ENCODE data around the gene SENP1.

DNA sequence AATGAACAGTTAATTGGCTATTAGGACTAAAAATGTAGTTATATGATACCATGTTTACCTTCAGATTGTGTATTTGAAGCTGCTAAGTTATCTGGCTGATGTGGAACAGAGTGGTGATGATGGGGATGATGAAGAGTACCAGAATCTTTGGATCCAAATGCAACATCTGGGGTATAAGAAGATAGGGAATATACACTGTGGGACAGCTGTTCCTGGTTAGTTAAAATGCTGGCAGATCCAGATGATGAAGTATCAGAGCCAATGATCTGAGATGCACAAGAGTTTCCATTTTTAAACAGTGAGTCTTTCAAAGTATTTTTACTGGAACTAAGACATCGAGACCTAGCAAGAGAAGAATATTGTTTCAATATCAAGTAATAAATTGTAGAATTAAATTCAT, 31.6 kb downstream of the SENP1 start:
- TF ChIP-seq, protein P1, sequence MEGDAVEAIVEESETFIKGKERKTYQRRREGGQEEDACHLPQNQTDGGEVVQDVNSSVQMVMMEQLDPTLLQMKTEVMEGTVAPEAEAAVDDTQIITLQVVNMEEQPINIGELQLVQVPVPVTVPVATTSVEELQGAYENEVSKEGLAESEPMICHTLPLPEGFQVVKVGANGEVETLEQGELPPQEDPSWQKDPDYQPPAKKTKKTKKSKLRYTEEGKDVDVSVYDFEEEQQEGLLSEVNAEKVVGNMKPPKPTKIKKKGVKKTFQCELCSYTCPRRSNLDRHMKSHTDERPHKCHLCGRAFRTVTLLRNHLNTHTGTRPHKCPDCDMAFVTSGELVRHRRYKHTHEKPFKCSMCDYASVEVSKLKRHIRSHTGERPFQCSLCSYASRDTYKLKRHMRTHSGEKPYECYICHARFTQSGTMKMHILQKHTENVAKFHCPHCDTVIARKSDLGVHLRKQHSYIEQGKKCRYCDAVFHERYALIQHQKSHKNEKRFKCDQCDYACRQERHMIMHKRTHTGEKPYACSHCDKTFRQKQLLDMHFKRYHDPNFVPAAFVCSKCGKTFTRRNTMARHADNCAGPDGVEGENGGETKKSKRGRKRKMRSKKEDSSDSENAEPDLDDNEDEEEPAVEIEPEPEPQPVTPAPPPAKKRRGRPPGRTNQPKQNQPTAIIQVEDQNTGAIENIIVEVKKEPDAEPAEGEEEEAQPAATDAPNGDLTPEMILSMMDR (IDR thresholded peaks at IDR 0.05; ENCODE audit: insufficient read depth, low read length, poor library complexity, severe bottlenecking), result no peak
- TF ChIP-seq EZH2phosphoT487 (conservative IDR thresholded peaks at IDR 0.05; ENCODE audit: low read length), result no peak

Measured in SU-DHL-6 (cell line).